Measurements from ENCODE around the gene WWOX. TPM values are rescaled to one million over a fixed set of nuclear protein-coding genes. Genes with fewer than 3 reads are reported as not detected.
A peak's percentile ranks its signal among the peaks of the same experiment; 100 is the strongest.

The WWOX gene
- total and polyA plus RNA-seq, 4 donors: 5.4 to 61.5 (median 18.4) TPM

- H3K4me1 ChIP-seq (ENCODE audit: control insufficient read depth in 5 of 5, insufficient read depth in 5 of 5, low read length in 5 of 5): peaks cover 0 to 17% (median 0%) of the 10 kb centered on the region in 5 donors
- H3K9me3 ChIP-seq (ENCODE audit: control insufficient read depth in 4 of 4, insufficient read depth in 3 of 4, low read length in 3 of 4): no peaks in the 10 kb centered on the region
- no peaks in the 10 kb centered on the region for H3K36me3 ChIP-seq (ENCODE audit: control insufficient read depth in 4 of 4, insufficient read depth in 4 of 4, low read length in 4 of 4)
- no peaks in the 10 kb centered on the region for H3K27me3 ChIP-seq (ENCODE audit: control insufficient read depth in 3 of 3, insufficient read depth in 3 of 3, low read length in 2 of 3)
- DNase-seq: peak in 2 of 3 donors; percentile 40 to 61
- 86 to 93% methylated on average over 13 of the region's 13 CpGs for WGBS, 2 donors
- H3K4me3 ChIP-seq: no peak overlapping the region
- no peak overlapping the region for H3K27ac ChIP-seq (ENCODE audit: low read depth in 1 of 2, low read length in 1 of 2)
- no peak for TF ChIP-seq CTCF (IDR thresholded peaks at IDR 0.05; ENCODE audit: control extremely low read depth, extremely low read depth)
- H3K9ac ChIP-seq (ENCODE audit: insufficient read depth in 1 of 2, low read length in 2 of 2): no peak overlapping the region
- ATAC-seq (ENCODE audit: insufficient read depth, low FRiP score): no peak
Measured at GRCh38 chr16:78483124-78483992, 383.9 kb downstream of the WWOX start.

GRCh38 chr16:78484509-78485058 lies 385.1 kb downstream of the WWOX start:
- no peak overlapping the region for H3K9ac ChIP-seq (ENCODE audit: insufficient read depth in 1 of 2, low read length in 2 of 2)
- ATAC-seq (ENCODE audit: insufficient read depth, low FRiP score) (no peak), DNase-seq (no peak)
- no peak overlapping the region for H3K27ac ChIP-seq (ENCODE audit: low read depth in 1 of 2, low read length in 1 of 2)
- no peaks in the 10 kb centered on the region for H3K9me3 ChIP-seq (ENCODE audit: control insufficient read depth in 4 of 4, insufficient read depth in 3 of 4, low read length in 3 of 4)
- WGBS, 2 donors: 83 to 92% methylated on average over 9 of the region's 9 CpGs
- H3K4me3 ChIP-seq: no peak overlapping the region
- peaks cover 0 to 21% (median 6%) of the 10 kb centered on the region in 5 donors for H3K4me1 ChIP-seq (ENCODE audit: control insufficient read depth in 5 of 5, insufficient read depth in 5 of 5, low read length in 5 of 5)
- H3K36me3 ChIP-seq (ENCODE audit: control insufficient read depth in 4 of 4, insufficient read depth in 4 of 4, low read length in 4 of 4): no peaks in the 10 kb centered on the region
- no peaks in the 10 kb centered on the region for H3K27me3 ChIP-seq (ENCODE audit: control insufficient read depth in 3 of 3, insufficient read depth in 3 of 3, low read length in 2 of 3)
- no peak for TF ChIP-seq CTCF (IDR thresholded peaks at IDR 0.05; ENCODE audit: control extremely low read depth, extremely low read depth)

GRCh38 chr16:78485188-78485916 lies 385.9 kb downstream of the WWOX start:
- WGBS, 2 donors: 88 to 89% methylated on average over 15 of the region's 15 CpGs
- DNase-seq (no peak), ATAC-seq (ENCODE audit: insufficient read depth, low FRiP score) (no peak)
- Histone ChIP-seq H3K4me1 (ENCODE audit: control insufficient read depth in 5 of 5, insufficient read depth in 5 of 5, low read length in 5 of 5) (peaks cover 0 to 24% (median 8%) of the 10 kb centered on the region in 5 donors), H3K9ac (ENCODE audit: insufficient read depth in 1 of 2, low read length in 2 of 2) (no peak overlapping the region), H3K27ac (ENCODE audit: low read depth in 1 of 2, low read length in 1 of 2) (no peak overlapping the region), H3K27me3 (ENCODE audit: control insufficient read depth in 3 of 3, insufficient read depth in 3 of 3, low read length in 2 of 3) (no peaks in the 10 kb centered on the region), H3K9me3 (ENCODE audit: control insufficient read depth in 4 of 4, insufficient read depth in 3 of 4, low read length in 3 of 4) (no peaks in the 10 kb centered on the region), H3K4me3 (no peak overlapping the region), H3K36me3 (ENCODE audit: control insufficient read depth in 4 of 4, insufficient read depth in 4 of 4, low read length in 4 of 4) (no peaks in the 10 kb centered on the region)
- TF ChIP-seq CTCF (IDR thresholded peaks at IDR 0.05; ENCODE audit: control extremely low read depth, extremely low read depth): no peak
